K562 (cell line): Measurements from ENCODE around the gene MIEF2. TPM values are rescaled to one million over a fixed set of nuclear protein-coding genes. Genes with fewer than 3 reads are reported as not detected.
A peak's percentile ranks its signal among the peaks of the same experiment; 100 is the strongest.

Source experiments
- CBFA2T3 ChIP-seq: fragments of 450-650 bp; IDR thresholded peaks from 2 replicates; pipeline ENCODE4 v1.6.1; 2017
- CBFB ChIP-seq: sonication (generic); formaldehyde crosslinking; IDR thresholded peaks from 2 replicates; pipeline ENCODE4 v1.4.0; 2020; ENCODE audit warnings: mild to moderate bottlenecking, missing genetic modification reagents
- CEBPZ ChIP-seq: fragments of 150-350 bp; IDR thresholded peaks from 2 replicates; pipeline ENCODE4 v1.6.1; 2014; ENCODE audit warnings: low read depth, mild to moderate bottlenecking, low read length, borderline replicate concordance
- CREB3L1 ChIP-seq: fragments of 450-650 bp; IDR thresholded peaks from 2 replicates; pipeline ENCODE4 v1.6.1; 2014; ENCODE audit warnings: low read depth, mild to moderate bottlenecking, moderate library complexity, borderline replicate concordance
- HMGXB4 ChIP-seq: sonication (generic); formaldehyde crosslinking; IDR thresholded peaks from 2 replicates; pipeline ENCODE4 v1.8.1; 2023; ENCODE audit warnings: mild to moderate bottlenecking, missing genetic modification reagents
- MAX ChIP-seq: sonication (generic); formaldehyde crosslinking; IDR thresholded peaks from 2 replicates; pipeline ENCODE4 v1.9.0; 2022; ENCODE audit warnings: mild to moderate bottlenecking, missing genetic modification reagents
- NCOR1 ChIP-seq: fragments of 450-650 bp; IDR thresholded peaks from 2 replicates; pipeline ENCODE4 v1.6.1; 2016; ENCODE audit warnings: mild to moderate bottlenecking, moderate library complexity
- RBM14 ChIP-seq: fragments of 200-400 bp; formaldehyde crosslinking; IDR thresholded peaks from 2 replicates; pipeline ENCODE4 v1.6.1; 2018; ENCODE audit warnings: low read depth, mild to moderate bottlenecking, low read length, moderate library complexity, borderline replicate concordance; ENCODE audit not compliant: insufficient read depth
- RNF2 ChIP-seq: sonication (generic); IDR thresholded peaks from 2 replicates; pipeline ENCODE4 v1.6.1; 2016
- TAL1 ChIP-seq: fragments of 450-650 bp; IDR thresholded peaks from 2 replicates; pipeline ENCODE4 v1.6.1; 2016; ENCODE audit warnings: mild to moderate bottlenecking
- TCFL5 ChIP-seq: fragments of 250-450 bp; sonication (Bioruptor Pico); conservative IDR thresholded peaks from 2 replicates; pipeline ENCODE4 v1.6.1; 2021; ENCODE audit warnings: mild to moderate bottlenecking, moderate library complexity, matching md5 sums
- ZBTB11 ChIP-seq, 3 experiments: fragments of 200-800 bp in 1 of 3; fragments of 250-450 bp in 1 of 3; fragments of 450-650 bp in 1 of 3; sonication (Bioruptor Pico) in 1 of 3; sonication (Bioruptor generic) in 1 of 3; formaldehyde crosslinking in 1 of 3; IDR thresholded peaks; 2 replicates each; pipeline versions ENCODE4 v1.6.1 to v1.8.0; 2016 to 2022; ENCODE audit warnings: mild to moderate bottlenecking in 2 of 3, missing genetic modification characterization in 2 of 3, missing compliant biosample characterization in 1 of 3, moderate library complexity in 1 of 3
- ZFPM2 ChIP-seq: fragments of 250-450 bp; sonication (Bioruptor Pico); IDR thresholded peaks from 2 replicates; pipeline ENCODE4 v1.5.1; 2022; ENCODE audit warnings: mild to moderate bottlenecking
- ZNF655 ChIP-seq: fragments of 250-450 bp; sonication (Bioruptor Pico); IDR thresholded peaks from 2 replicates; pipeline ENCODE4 v1.5.0; 2021
- polyA plus RNA-seq, 8 experiments: library from polyadenylated mRNA; depleted of rRNA in 4 of 8; stranded (reverse) in 5 of 8; unstranded in 3 of 8; fragments of >200 nt; fragmentation: Nextera tagmentation in 2 of 8; fragmentation: Illumina TruSeq in 1 of 8; extraction: Ambion mirVana in 2 of 8; extraction: Trizol in 1 of 8; gene quantifications; 2 replicates each; pipeline versions ENCODE4 v1.2.1 to v1.2.3, GENCODE V29; 2011 to 2014; ENCODE audit warnings: inconsistent platforms in 1 of 8, missing spikeins in 1 of 8
- total RNA-seq, 7 experiments: library from RNA; depleted of rRNA in 6 of 7; stranded (reverse); fragments of >200 nt in 6 of 7; fragmentation: Illumina TruSeq in 2 of 7; extraction: Trizol in 2 of 7; gene quantifications; 2 replicates each; pipeline versions ENCODE4 v1.2.1 to v1.2.3, GENCODE V29; 2011 to 2021; ENCODE audit warnings: low replicate concordance in 1 of 7

MIEF2 gene
- total and polyA plus RNA-seq, 9 of the 15 experiments (the other 6 are each of a cell fraction or from before 2014, with no cell fraction given) = 0.10 to 8.2 (median 2.4) TPM

- TF ChIP-seq ZNF655 (CRISPR knock-in tag) = no peak
- TF ChIP-seq NCOR1 = no peak
- no peak for TF ChIP-seq TAL1
- no peak for TF ChIP-seq HMGXB4
- no peak; the same call in none of the 2 replicates for TF ChIP-seq MAX (CRISPR knock-in tag)
- no peak for TF ChIP-seq CREB3L1
- no peak for TF ChIP-seq CBFB (CRISPR knock-in tag)
- TF ChIP-seq CBFA2T3 = no peak
- no peak for TF ChIP-seq ZFPM2
- no peak for TF ChIP-seq RNF2
- no peak for TF ChIP-seq RBM14
- no peak for TF ChIP-seq TCFL5 (CRISPR knock-in tag)
- TF ChIP-seq CEBPZ = peak; percentile 32; the same call in 1 of the 2 replicates
- peak in 1 of 3 experiments; percentile 51; a peak in 1 of 6 replicates for TF ChIP-seq ZBTB11 (CRISPR knock-in tag; IDR thresholded peaks at IDR 0.05)
Observed at GRCh38 chr17:18260332-18261145, at the start of gene MIEF2 (continued).
